HepG2 (cell line): ENCODE data around the gene DIP2C. TPM values are rescaled to one million over a fixed set of nuclear protein-coding genes. Genes with fewer than 3 reads are reported as not detected.
A peak's percentile ranks its signal among the peaks of the same experiment; 100 is the strongest.

ENCODE experiments used
- AGO1 ChIP-seq: fragments of 200-400 bp; formaldehyde crosslinking; IDR thresholded peaks from 2 replicates; pipeline ENCODE4 v1.6.1; 2017; ENCODE audit warnings: mild to moderate bottlenecking, low read depth, low read length, moderate library complexity; ENCODE audit not compliant: poor library complexity, severe bottlenecking
- FUBP1 ChIP-seq: sonication (generic); formaldehyde crosslinking; IDR thresholded peaks from 2 replicates; pipeline ENCODE4 v1.5.1; 2020; ENCODE audit warnings: missing genetic modification reagents, mild to moderate bottlenecking, borderline replicate concordance
- MLX ChIP-seq: IDR thresholded peaks from 2 replicates; pipeline ENCODE4 v1.6.1; 2016
- MXI1 ChIP-seq: IDR thresholded peaks from 3 replicates; pipeline ENCODE4 v1.6.1; 2012; ENCODE audit warnings: low read depth, low read length, inconsistent platforms, borderline replicate concordance
- SIN3B ChIP-seq: fragments of 150-350 bp; IDR thresholded peaks from 2 replicates; pipeline ENCODE4 v1.6.1; 2014; ENCODE audit warnings: low read length
- SRY ChIP-seq: sonication (generic); formaldehyde crosslinking; IDR thresholded peaks from 2 replicates; pipeline ENCODE4 v1.8.0; 2022; ENCODE audit warnings: mild to moderate bottlenecking, missing genetic modification reagents
- TEAD3 ChIP-seq: optimal IDR thresholded peaks from 2 replicates; pipeline ENCODE3; 2016; ENCODE audit warnings: borderline replicate concordance
- UBTF ChIP-seq: sonication (generic); formaldehyde crosslinking; IDR thresholded peaks from 2 replicates; pipeline ENCODE4 v1.4.0; 2020; ENCODE audit warnings: mild to moderate bottlenecking, missing genetic modification reagents
- ZBTB7A ChIP-seq: sonication (generic); formaldehyde crosslinking; IDR thresholded peaks from 2 replicates; pipeline ENCODE4 v1.8.0; 2022; ENCODE audit warnings: mild to moderate bottlenecking, missing genetic modification reagents
- ZNF143 ChIP-seq: sonication (generic); formaldehyde crosslinking; IDR thresholded peaks from 2 replicates; pipeline ENCODE4 v1.4.0; 2020; ENCODE audit warnings: missing genetic modification reagents
- polyA plus RNA-seq, 8 experiments: library from polyadenylated mRNA; depleted of rRNA in 3 of 8; stranded (reverse) in 7 of 8; unstranded in 1 of 8; fragments of >200 nt; fragmentation: Illumina TruSeq in 4 of 8; extraction: Trizol in 4 of 8; gene quantifications; 2 replicates each; pipeline versions ENCODE4 v1.2.1 to v1.2.3, GENCODE V29; 2011 to 2016; ENCODE audit warnings: low read depth in 4 of 8, missing spikeins in 1 of 8, mixed read lengths in 1 of 8; ENCODE audit not compliant: insufficient read depth in 1 of 8
- total RNA-seq, 5 experiments: library from RNA; depleted of rRNA; stranded (reverse); fragments of >200 nt; fragmentation: Illumina TruSeq; extraction: Trizol; gene quantifications; 2 replicates each; pipeline ENCODE4 v1.2.3, GENCODE V29; 2016; ENCODE audit warnings: low read depth in 1 of 5
- TF ChIP-seq, protein P1 (sequence below), 2 experiments: sonication (generic) in 1 of 2; formaldehyde crosslinking in 1 of 2; IDR thresholded peaks; 2 replicates each; pipeline versions ENCODE4 v1.6.1 to v1.9.0; 2014 to 2022; ENCODE audit warnings: antibody characterized with exemption in 1 of 2, borderline replicate concordance in 1 of 2, inconsistent platforms in 1 of 2, low read depth in 1 of 2, missing genetic modification reagents in 1 of 2
- TF ChIP-seq, protein P2 (sequence below): sonication (generic); formaldehyde crosslinking; IDR thresholded peaks from 2 replicates; pipeline ENCODE4 v1.9.0; 2021; ENCODE audit warnings: missing genetic modification reagents, mild to moderate bottlenecking, borderline replicate concordance
- TF ChIP-seq, protein P3 (sequence below): sonication (generic); formaldehyde crosslinking; IDR thresholded peaks from 2 replicates; pipeline ENCODE4 v1.8.0; 2022; ENCODE audit warnings: missing genetic modification reagents, low read depth, mild to moderate bottlenecking, borderline replicate concordance

DIP2C gene
- total and polyA plus RNA-seq, 2 of the 13 experiments (the other 11 are each of a cell fraction or from before 2014, with no cell fraction given): 2.2 to 2.7 TPM

DNA sequence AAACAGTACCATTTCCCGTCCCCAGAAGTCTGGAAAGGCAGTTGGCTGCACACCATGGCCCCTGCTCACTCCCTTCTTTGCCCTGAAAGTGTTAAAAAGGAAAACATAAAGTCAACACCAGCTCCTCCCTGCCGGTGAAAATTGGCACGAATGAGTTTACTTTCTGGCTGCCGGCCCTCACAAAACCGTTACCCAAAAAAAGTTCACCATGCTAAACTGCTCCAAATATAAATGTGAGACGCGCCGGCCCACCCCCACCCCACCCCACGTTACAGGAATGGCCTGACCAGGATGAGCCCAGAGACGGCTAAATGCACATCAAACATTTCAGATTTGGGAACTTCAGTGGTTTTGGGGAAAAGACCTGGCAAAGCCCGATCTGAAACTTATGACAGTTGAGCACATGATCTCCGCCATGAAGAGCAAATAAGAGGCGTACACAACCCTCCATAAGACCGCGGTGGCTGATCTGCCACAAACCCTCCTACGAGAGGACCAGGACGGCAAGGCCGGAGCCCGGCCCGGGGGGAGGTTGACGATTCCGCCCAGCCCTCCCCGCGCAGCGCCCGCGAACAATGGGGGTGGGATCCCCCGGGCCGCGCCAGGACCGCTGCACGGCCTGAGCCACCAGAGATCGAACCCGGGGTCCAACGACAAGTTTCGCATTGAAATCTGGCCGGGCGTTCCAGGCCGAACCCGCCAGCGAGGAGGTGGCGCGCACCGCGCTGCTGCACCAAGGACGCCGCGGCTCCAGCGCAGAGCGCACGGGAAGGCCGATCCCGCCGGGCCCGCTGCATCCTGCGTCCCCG, 952 bp downstream of the DIP2C start (continued):
- TF ChIP-seq, protein P1, sequence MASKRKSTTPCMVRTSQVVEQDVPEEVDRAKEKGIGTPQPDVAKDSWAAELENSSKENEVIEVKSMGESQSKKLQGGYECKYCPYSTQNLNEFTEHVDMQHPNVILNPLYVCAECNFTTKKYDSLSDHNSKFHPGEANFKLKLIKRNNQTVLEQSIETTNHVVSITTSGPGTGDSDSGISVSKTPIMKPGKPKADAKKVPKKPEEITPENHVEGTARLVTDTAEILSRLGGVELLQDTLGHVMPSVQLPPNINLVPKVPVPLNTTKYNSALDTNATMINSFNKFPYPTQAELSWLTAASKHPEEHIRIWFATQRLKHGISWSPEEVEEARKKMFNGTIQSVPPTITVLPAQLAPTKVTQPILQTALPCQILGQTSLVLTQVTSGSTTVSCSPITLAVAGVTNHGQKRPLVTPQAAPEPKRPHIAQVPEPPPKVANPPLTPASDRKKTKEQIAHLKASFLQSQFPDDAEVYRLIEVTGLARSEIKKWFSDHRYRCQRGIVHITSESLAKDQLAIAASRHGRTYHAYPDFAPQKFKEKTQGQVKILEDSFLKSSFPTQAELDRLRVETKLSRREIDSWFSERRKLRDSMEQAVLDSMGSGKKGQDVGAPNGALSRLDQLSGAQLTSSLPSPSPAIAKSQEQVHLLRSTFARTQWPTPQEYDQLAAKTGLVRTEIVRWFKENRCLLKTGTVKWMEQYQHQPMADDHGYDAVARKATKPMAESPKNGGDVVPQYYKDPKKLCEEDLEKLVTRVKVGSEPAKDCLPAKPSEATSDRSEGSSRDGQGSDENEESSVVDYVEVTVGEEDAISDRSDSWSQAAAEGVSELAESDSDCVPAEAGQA (IDR thresholded peaks at IDR 0.05; ENCODE audit: low read depth): no peak
- TF ChIP-seq, protein P1 (CRISPR knock-in tag; IDR thresholded peaks at IDR 0.05; ENCODE audit: borderline replicate concordance): no peak
- TF ChIP-seq, protein P2, sequence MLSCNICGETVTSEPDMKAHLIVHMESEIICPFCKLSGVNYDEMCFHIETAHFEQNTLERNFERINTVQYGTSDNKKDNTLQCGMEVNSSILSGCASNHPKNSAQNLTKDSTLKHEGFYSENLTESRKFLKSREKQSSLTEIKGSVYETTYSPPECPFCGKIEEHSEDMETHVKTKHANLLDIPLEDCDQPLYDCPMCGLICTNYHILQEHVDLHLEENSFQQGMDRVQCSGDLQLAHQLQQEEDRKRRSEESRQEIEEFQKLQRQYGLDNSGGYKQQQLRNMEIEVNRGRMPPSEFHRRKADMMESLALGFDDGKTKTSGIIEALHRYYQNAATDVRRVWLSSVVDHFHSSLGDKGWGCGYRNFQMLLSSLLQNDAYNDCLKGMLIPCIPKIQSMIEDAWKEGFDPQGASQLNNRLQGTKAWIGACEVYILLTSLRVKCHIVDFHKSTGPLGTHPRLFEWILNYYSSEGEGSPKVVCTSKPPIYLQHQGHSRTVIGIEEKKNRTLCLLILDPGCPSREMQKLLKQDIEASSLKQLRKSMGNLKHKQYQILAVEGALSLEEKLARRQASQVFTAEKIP (CRISPR knock-in tag): no peak
- TF ChIP-seq FUBP1: no peak
- no peak; the same call in 1 of the 2 replicates for TF ChIP-seq SRY (CRISPR knock-in tag)
- TF ChIP-seq MLX (CRISPR knock-in tag): no peak
- no peak for TF ChIP-seq ZNF143 (CRISPR knock-in tag)
- TF ChIP-seq, protein P3, sequence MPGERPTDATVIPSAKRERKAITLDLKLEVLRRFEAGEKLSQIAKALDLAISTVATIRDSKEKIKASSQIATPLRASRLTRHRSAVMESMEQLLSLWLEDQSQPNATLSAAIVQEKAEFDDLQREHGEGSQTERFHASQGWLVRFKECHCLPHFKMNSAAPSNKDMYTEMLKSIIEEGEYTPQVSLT (CRISPR knock-in tag): no peak
- TF ChIP-seq AGO1: no peak
- TF ChIP-seq TEAD3 (CRISPR knock-in tag): no peak
- TF ChIP-seq UBTF (CRISPR knock-in tag): peak; percentile 89
- peak; percentile 50; the same call in 1 of the 3 replicates for TF ChIP-seq MXI1
- TF ChIP-seq SIN3B: no peak
- TF ChIP-seq ZBTB7A (CRISPR knock-in tag): no peak
